ENCODE data around the gene BID.

- TF ChIP-seq CTCF (IDR thresholded peaks at IDR 0.05; ENCODE audit: insufficient read depth, low read depth, low read length), result no peak
- TF ChIP-seq EZH2 (IDR thresholded peaks at IDR 0.05; ENCODE audit: insufficient read depth, low read length), result no peak
Measured at GRCh38 chr22:17822087-17822486, 47.8 kb upstream of the BID start.
